ENCODE data around the gene CDYL2.

GRCh38 chr16:80725566-80726162 lies 78.7 kb downstream of the CDYL2 start:
- TF ChIP-seq, protein P1, sequence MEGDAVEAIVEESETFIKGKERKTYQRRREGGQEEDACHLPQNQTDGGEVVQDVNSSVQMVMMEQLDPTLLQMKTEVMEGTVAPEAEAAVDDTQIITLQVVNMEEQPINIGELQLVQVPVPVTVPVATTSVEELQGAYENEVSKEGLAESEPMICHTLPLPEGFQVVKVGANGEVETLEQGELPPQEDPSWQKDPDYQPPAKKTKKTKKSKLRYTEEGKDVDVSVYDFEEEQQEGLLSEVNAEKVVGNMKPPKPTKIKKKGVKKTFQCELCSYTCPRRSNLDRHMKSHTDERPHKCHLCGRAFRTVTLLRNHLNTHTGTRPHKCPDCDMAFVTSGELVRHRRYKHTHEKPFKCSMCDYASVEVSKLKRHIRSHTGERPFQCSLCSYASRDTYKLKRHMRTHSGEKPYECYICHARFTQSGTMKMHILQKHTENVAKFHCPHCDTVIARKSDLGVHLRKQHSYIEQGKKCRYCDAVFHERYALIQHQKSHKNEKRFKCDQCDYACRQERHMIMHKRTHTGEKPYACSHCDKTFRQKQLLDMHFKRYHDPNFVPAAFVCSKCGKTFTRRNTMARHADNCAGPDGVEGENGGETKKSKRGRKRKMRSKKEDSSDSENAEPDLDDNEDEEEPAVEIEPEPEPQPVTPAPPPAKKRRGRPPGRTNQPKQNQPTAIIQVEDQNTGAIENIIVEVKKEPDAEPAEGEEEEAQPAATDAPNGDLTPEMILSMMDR (IDR thresholded peaks at IDR 0.05): no peak
- TF ChIP-seq ZFX (IDR thresholded peaks at IDR 0.05; ENCODE audit: borderline replicate concordance): no peak

Measured in 22Rv1 (cell line).